ENCODE measurements around the gene NPIPB12.
"Not testable (repeated sequence)": the region's sequence is repeated elsewhere in the genome, so short reads cannot be mapped to it uniquely, and the experiment has no call there.

Gene NPIPB12

DNA sequence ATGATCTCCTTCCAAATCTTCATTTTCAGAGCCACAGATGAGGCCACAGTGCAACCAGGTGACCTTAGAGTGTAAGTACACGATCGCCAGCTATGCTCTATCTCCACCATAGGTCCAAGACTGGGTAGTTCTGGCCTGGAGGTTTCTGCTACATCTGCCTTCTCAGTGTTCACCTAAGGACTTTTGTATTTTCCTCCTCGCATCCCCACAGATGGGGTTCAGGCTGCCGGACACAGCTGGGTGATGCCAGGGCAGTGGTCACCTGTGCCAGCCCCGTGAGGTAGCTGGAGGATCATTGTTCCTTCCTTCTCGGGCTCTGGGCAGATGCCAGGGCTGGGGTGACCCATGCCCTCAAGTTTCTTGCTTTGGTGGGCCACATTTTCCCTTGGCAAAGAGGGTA lies at the start of gene NPIPB12:
Gene NPIPB12, minus strand, starts transcription at position 101 of the 400 bp plus-strand sequence.
- not testable (repeated sequence) for DNase-seq

DNA sequence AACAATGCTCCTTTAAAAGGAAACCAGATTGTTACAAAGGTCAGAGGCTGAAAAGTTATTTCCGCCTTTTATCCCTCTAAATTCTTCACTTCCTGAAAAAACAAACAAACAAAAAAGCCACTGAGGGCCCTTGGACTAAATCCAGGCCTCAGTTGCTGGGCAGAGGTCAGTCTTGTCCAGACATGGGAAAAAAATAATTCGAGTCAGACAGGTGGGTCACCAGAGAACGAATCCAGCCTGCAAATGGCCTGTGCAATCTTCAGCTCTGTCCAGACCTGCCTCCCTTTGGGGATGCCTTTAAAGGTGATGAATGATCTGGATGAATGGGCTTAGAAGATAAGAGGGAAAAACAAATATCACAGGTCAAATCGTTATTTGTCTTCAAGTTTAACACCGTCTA lies 15.3 kb upstream of the NPIPB12 start:
- DNase-seq = not testable (repeated sequence)

DNA sequence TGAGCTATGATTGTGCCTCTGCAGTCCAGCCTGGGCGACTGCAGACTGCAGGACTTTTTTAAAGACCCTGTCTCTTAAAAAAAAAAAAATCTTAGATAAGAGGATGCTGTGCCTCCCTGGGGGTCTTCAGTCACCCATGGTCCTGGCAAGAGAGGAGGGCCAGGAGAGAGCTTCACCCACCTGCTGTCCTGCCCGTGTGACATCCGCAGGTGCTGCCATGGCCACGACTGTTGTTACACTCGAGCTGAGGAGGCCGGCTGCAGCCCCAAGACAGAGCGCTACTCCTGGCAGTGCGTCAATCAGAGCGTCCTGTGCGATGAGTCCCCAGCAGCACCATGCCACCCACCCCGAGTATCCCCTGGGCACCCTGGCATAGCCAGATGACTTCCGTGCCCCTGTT lies 23.9 kb downstream of the NPIPB12 start:
- not testable (repeated sequence) for DNase-seq

DNA sequence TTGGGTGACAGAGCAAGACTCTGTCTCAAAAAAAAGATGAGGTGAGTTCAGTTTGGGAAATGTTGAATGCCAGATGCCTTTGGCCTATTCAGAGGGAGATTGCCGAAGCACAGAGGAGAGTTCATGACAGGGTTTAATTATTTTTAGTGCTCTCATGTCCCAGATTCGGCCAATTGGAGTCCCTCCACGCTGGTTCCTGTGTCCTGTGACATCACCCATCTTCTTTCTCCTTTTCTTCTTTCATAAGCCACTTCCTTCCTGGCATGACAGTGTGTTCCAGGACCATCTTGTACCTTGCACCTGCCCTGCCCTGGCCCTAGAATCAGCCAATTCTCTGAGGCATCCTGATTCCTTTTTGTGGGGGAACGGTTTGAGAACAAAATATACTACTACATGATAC lies 34.1 kb downstream of the NPIPB12 start:
- DNase-seq = not testable (repeated sequence)

DNA sequence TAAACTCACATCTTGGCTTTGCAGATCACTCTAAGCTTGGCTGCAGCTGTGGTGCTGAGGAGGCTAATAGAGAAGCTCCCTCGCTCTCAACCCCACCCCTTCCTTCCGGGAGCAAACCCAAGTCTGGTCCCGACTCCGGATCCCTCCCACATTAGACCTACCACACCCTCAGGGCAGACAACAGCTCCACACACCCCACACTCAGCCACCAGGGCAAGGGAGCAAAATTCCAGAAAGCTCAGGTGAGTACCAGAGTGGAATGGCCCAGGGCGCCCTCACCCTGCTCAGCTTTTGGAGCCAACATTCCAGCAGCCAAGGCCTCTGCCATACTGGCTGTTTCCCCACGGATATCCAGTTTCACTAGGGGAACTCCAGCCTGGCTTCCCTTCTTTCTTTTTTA lies 36.5 kb downstream of the NPIPB12 start:
- DNase-seq = not testable (repeated sequence)

DNA sequence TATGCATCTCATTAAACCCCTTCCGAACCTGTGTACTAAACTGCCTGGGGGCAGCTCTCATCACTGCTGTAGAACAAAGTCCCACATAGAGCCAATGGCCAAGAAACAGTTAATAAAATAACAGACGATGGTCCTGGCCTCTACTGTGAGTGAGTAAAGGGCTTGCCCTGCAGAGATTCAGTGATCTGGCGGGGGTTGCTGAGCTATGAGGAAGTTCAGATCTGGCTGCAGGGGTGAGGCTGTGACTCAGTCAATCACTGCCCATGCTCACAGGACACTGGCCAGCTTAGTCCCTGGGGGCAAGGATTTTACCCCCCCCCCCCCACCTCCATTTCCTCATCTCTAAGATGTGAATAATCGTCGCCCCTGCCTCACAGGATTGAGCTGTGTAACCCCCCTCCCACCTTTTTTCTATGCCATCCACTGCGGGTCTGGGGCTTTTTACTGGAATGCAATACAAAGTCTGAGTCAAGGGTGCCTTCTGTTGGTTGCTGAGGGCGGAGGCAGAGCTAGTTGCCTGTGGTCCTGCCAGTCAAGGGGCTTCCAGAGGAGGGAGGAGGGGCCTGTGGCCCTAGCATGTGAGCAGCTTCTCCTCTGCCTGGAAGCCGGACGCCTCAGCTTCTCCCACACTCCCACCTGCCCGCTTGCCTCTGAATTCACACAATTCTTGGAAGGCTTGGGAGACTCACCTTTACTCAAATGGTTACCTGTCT lies 38.4 kb downstream of the NPIPB12 start:
- not testable (repeated sequence) for DNase-seq

DNA sequence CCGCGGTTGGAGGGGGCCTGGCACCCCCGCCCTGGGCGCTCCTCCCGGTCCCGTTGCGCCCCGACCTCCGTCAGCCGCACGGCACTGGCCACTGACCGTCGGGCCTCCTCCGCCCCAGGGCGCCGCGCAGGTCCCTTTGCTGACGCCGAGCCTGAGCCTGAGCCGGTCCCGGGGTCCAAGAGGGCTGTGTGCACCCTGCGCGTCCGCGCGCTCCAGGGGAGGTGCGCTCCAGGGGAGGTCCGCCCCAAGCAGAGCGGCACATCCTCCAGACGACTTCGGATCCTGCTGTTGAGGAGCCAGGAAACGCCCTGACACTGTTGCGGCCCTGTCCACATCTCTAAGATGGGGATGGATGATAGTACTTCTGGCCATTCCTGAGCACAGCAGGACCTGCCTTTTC lies 39.3 kb downstream of the NPIPB12 start:
- DNase-seq = not testable (repeated sequence)

DNA sequence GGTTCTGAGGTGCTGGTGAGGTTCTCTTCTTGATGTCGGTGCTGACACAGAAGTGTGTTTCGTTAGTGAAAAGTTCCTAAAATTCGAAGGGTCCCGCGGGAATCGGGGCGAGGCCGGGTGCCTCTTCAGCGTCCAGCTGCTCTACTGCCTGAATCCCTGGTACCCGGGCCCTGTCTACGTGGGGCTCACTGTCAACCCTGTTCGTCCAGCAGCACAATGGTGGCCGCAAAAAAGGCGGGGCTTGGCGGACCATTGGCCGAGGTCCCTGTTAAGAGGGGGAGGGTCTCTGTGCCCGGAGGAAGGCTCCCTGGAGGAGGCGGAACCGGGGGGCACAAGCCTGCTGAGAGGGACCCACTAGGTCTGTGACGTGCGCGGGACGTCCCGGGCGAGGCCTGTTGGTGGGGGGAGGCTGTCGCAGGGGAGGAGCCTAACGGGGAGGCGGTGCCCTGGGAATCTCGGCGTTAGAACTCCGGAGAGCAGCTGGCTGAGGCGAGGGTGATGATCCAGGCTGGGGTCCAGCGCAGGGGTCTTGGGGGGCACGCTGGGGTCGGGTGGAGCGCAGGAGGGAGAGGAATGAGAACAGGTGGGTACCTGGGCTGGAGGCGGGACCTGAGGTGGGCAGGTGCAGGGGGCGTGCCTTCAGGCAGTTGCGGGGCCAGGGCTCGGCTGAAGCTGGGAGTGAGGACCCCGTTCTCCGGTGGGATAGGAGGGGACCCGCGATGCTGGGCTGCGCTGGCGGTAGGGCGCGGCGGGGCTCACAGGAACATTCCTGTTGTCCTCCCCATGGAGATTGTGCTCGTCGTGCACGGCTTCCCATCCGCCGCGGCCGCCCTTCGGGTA lies 40.0 kb downstream of the NPIPB12 start:
- not testable (repeated sequence) for DNase-seq

DNA sequence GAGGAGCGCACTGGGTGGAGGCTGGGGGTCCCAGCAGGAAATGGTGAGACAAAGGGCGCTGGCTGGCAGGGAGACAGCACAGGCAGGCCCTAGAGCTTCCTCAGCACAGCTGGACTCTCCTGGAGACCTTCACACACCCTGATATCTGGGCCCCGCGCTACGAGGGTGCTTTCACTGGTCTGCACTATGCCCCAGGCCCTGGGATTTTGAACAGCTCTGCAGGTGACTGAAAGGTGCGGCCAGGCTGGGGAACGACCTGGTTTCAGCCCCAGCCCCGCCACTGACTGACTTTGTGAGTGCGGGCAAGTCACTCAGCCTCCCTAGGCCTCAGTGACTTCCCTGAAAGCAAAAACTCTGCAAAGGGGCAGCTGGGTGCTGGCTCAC lies 45.6 kb downstream of the NPIPB12 start:
- DNase-seq = not testable (repeated sequence)

DNA sequence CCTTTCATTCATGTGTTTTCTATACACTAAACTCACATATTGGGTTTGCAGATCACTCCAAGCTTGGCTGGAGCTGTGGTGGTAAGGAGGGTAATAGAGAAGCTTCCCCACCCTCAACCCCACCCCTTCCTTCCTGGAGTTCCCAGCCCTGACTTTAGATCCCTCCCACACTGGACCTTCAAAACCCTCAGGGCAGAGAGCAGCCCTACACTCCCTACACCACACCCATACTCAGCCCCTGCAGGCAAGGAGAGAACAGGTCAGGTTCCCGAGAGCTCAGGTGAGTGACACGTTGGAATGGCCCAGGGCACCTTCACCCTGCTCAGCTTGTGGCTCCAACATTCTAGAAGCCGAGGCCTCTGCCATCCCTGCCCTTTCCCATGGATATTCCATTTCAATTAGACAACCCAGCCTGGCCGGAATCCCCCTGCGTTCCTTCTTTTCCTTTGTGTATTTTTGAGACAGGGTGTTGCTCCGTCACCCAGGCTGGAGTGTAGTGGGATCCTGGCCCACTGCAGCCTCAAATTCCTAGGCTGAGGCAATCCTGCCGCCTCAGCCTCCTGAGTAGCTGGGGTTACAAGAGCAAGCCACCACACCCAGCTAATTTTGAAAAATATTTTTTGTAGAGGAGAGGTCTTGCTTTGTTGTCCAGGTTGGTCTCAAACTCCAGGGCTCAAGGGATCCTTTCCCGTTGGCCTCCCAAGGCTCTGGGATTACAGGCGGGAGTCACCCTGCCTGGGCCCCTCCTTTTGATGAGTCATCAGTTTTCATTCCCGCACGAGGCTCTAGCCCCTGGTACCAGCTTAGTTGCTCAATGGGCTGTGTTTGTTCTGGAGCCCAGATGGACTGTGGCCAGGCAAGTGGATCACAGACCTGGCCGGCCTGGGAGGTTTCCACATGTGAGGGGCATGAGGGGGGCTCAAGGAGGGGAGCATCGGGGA lies 46.2 kb downstream of the NPIPB12 start, which contains the start of gene SULT1A4:
Gene SULT1A4, plus strand, starts transcription at position 208 of the 941 bp plus-strand sequence. CDS start 1,473 bp downstream, outside the sequence.
- not testable (repeated sequence) for DNase-seq

DNA sequence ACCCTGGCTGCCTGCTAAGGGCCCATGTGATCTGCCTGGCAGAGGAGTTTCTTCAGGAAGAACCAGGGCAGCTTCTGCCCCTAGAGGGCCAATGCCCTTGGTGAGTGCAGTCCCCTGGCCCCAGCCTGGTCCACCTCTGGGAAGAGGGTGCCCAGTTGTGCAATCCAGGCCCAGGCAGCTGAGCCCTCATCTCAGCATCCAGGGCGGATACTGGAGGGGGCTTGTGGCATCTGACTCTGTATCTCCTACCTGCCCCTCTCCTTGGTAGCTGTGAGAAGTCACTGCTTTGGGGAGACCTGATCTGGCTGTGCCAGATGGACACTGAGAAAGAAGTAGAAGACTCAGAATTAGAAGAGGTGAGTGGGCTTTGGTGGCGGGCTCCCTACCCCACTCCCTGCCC lies 48.5 kb downstream of the NPIPB12 start:
- not testable (repeated sequence) for DNase-seq

DNA sequence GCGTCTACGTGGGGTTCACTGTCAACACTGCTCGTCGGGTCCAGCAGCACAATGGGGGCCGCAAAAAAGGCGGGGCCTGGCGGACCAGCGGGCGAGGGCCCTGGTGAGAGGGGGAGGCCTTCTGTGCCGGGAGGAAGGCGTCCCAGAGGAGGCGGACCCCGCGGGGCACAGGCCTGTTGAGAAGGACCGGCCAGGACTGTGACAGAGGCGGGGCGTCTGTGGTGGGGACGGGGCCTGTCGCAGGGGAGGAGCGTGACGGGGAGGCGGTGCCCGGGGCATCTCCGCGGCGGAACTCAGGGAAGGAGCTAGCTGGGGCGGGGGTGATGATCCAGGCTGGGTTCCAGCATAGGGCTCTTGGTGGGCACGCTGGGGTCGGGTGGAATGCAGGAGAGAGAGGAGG lies 51.4 kb downstream of the NPIPB12 start:
- DNase-seq = not testable (repeated sequence)

DNA sequence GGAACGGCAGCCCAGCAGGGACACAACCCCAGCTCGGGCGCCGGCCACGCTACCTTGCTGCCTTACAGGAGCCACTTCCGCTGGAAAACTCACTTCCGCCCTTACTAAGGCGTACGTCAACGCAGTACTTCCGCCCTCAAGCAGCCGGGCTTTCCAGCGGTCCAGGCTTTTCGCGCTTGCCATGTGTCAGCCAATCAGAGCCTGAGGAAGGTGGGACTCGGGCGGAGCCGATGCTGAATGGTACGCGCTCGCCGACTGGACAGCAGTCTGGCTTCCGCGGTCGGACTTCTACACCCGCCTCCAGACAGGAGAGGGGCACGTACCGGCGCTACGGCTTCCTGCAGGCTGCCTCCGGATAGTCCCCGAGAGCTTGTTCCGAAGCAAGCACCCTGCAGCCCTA lies 51.9 kb downstream of the NPIPB12 start, which contains the start of the genes BOLA2 and SLX1B:
Gene BOLA2, minus strand, starts transcription at position 83 of the 400 bp plus-strand sequence. CDS start 98 bp downstream, outside the sequence.
Gene SLX1B, plus strand, starts transcription at position 265 of the 400 bp plus-strand sequence.
- DNase-seq = not testable (repeated sequence)

DNA sequence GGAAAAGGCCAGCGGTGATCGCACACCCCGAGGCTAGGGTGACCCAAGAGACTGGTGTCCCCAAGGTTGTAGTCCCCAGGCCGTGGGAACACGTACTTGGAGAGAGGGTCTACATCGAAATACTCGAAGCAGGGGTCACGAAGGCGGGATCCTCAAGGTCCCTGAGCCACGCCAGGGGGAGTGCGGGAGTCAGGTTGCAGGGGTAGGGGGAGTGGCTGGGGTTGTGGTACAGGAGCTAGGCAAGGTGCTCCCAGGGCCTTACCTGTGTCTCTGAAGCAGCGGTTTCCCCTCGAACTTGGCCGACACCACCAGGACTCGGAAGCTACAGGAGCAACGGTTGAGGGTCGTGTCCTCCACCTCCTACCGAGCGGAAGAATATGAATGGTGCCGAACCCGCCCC lies 52.5 kb downstream of the NPIPB12 start:
- not testable (repeated sequence) for DNase-seq

Measured in RPMI8226 (cell line).